Left ventricle myocardium inferior (tissue), 1 donor: ENCODE results near the gene RPL36A. TPM values are rescaled to one million over a fixed set of nuclear protein-coding genes. Genes with fewer than 3 reads are reported as not detected.

Source experiments
- DNase-seq: peaks from one replicate; pipeline ENCODE4 v3.0.0-alpha.2; 2020
- H3K27ac ChIP-seq: fragments of 200-600 bp; replicated peaks from 2 replicates; pipeline ENCODE4 v1.8.0; 2021
- H3K27me3 ChIP-seq: fragments of 200-600 bp; 2 replicates; pipeline ENCODE4 v1.8.0; 2021; ENCODE audit warnings: low read depth
- H3K36me3 ChIP-seq: fragments of 200-600 bp; 2 replicates; pipeline ENCODE4 v1.8.0; 2021
- H3K4me1 ChIP-seq: fragments of 200-600 bp; 2 replicates; pipeline ENCODE4 v1.8.0; 2021
- H3K4me3 ChIP-seq: fragments of 200-600 bp; 2 replicates; pipeline ENCODE4 v1.8.0; 2021; ENCODE audit warnings: mild to moderate bottlenecking, moderate library complexity
- H3K9me3 ChIP-seq: fragments of 200-600 bp; replicated peaks from 2 replicates; pipeline ENCODE4 v1.8.0; 2021
- CTCF ChIP-seq: fragments of 200-600 bp; IDR thresholded peaks from 2 replicates; pipeline ENCODE4 v1.8.0; 2021; ENCODE audit warnings: antibody characterized with exemption, mild to moderate bottlenecking, borderline replicate concordance
- intact Hi-C: fragments of 100-400 bp; cut with micrococcal nuclease; formaldehyde crosslinking; loops from one replicate; pipeline ENCODE4 v1.11.0; 2022
- total RNA-seq: library from RNA; stranded (reverse); fragmentation: NEBNext Ultra II Directional; extraction: Animal tissue kit (Norgen Biotek cat#: 25700); gene quantifications from one replicate; pipeline ENCODE4 v1.2.1, GENCODE V29; 2021
- donor health status: DM: no; HTN: yes; CAD: no; lungs with severe emphysema.

The RPL36A gene
- total RNA-seq, 1 donor from 2014 or later, result 86.9 TPM

GRCh38 chrX:101407167-101407747, 16.4 kb downstream of the RPL36A start:
- intact Hi-C loops, result no loop called here
- no peak for TF ChIP-seq CTCF
- no peaks in the 10 kb centered on the region for H3K27me3 ChIP-seq
- H3K9me3 ChIP-seq, result no peaks in the 10 kb centered on the region
- H3K27ac ChIP-seq, result peak overlapping the region; percentile 95
- DNase-seq, result no peak
- H3K4me3 ChIP-seq, result peak overlapping the region; percentile 78
- H3K4me1 ChIP-seq, result peaks cover 45% of the 10 kb centered on the region
- H3K36me3 ChIP-seq, result peaks cover 3% of the 10 kb centered on the region

- Histone ChIP-seq H3K36me3 (peaks cover 8% of the 10 kb centered on the region), H3K9me3 (no peaks in the 10 kb centered on the region), H3K27ac (peak within 1 kb of the TSS; percentile 95), H3K4me1 (peaks cover 48% of the 10 kb centered on the region), H3K27me3 (no peaks in the 10 kb centered on the region), H3K4me3 (peak within 1 kb of the TSS; percentile 78)
- peak; percentile 31 for TF ChIP-seq CTCF
- peak; percentile 88 for DNase-seq
- intact Hi-C loops, result no loop called here
These were observed 17.1 kb downstream of the RPL36A start, which contains the start of the genes GLA and HNRNPH2 for GRCh38 chrX:101407748-101408531. Gene GLA, minus strand, starts transcription at chrX:101407925. Its CDS starts 22 bp downstream, at chrX:101407903. Gene HNRNPH2, plus strand, starts transcription at chrX:101408222. Its CDS starts 3,767 bp downstream, at chrX:101411989.

GRCh38 chrX:101408532-101408841, 17.7 kb downstream of the RPL36A start:
- H3K4me3 ChIP-seq, result peak overlapping the region; percentile 78
- H3K4me1 ChIP-seq, result peaks cover 48% of the 10 kb centered on the region
- no peak for TF ChIP-seq CTCF
- DNase-seq, result no peak
- H3K27me3 ChIP-seq, result no peaks in the 10 kb centered on the region
- no peaks in the 10 kb centered on the region for H3K9me3 ChIP-seq
- peaks cover 8% of the 10 kb centered on the region for H3K36me3 ChIP-seq
- intact Hi-C loops, result no loop called here
- H3K27ac ChIP-seq, result peak overlapping the region; percentile 95

- Histone ChIP-seq H3K4me1 (peaks cover 48% of the 10 kb centered on the region), H3K4me3 (peak overlapping the region; percentile 78), H3K36me3 (peaks cover 8% of the 10 kb centered on the region), H3K27ac (peak overlapping the region; percentile 95), H3K9me3 (no peaks in the 10 kb centered on the region), H3K27me3 (no peaks in the 10 kb centered on the region)
- DNase-seq, result no peak
- intact Hi-C loops, result no loop called here
- TF ChIP-seq CTCF, result no peak
These were observed 18.2 kb downstream of the RPL36A start for GRCh38 chrX:101409043-101409442.

- no peak for DNase-seq
- Histone ChIP-seq H3K27ac (no peak overlapping the region), H3K4me1 (peaks cover 54% of the 10 kb centered on the region), H3K27me3 (no peaks in the 10 kb centered on the region), H3K36me3 (peaks cover 8% of the 10 kb centered on the region), H3K4me3 (peak overlapping the region; percentile 78), H3K9me3 (no peaks in the 10 kb centered on the region)
- intact Hi-C loops, result no loop called here
- no peak for TF ChIP-seq CTCF
These were observed 19.6 kb downstream of the RPL36A start for GRCh38 chrX:101410461-101410860.
